GM12892 (cell line): Measurements from ENCODE around the gene LRRC74A.

Source experiments
- POLR2A ChIP-seq: IDR thresholded peaks from 2 replicates; pipeline ENCODE4 v1.6.1; 2011; ENCODE audit warnings: low read depth, low read length, control low read depth
- POLR2AphosphoS5 ChIP-seq: IDR thresholded peaks from 2 replicates; pipeline ENCODE4 v1.6.1; 2011; ENCODE audit warnings: low read depth, low read length, control low read depth
- TAF1 ChIP-seq: IDR thresholded peaks from 2 replicates; pipeline ENCODE4 v1.6.1; 2011; ENCODE audit warnings: low read depth, mild to moderate bottlenecking, control low read depth, low read length, borderline replicate concordance

- TF ChIP-seq POLR2AphosphoS5: no peak
- no peak for TF ChIP-seq TAF1
- no peak for TF ChIP-seq POLR2A
Observed at GRCh38 chr14:76784266-76784874, 41.8 kb upstream of the LRRC74A start.
